OCI-M2 (cell line): ENCODE data around the gene UNC5C.
"Not testable (repeated sequence)": the region's sequence is repeated elsewhere in the genome, so short reads cannot be mapped to it uniquely, and the experiment has no call there.

Experiments used
- DNase-seq: peaks from one replicate; lab custom pipeline; 2025; ENCODE audit not compliant: unreplicated experiment; lab: John Stamatoyannopoulos, UW

The UNC5C gene

DNA sequence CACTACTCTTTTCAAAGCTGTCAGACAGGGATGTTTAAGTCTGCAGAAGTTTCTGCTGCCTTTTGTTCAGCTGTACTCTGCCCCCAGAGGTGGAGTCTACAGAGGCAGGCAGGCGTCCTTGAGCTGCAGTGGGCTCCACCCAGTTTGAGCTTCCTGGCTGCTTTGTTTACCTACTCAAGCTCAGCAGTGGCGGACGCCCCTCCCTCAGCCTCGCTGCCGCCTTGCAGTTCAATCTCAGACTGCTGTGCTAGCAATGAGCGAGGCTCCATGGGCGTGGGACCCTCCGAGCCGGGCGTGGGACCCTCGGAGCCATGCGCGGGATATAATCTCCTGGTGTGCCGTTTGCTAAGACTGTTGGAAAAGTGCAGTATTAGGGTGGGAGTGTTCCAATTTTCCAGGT, 409.3 kb downstream of the UNC5C start:
- DNase-seq, result not testable (repeated sequence)

DNA sequence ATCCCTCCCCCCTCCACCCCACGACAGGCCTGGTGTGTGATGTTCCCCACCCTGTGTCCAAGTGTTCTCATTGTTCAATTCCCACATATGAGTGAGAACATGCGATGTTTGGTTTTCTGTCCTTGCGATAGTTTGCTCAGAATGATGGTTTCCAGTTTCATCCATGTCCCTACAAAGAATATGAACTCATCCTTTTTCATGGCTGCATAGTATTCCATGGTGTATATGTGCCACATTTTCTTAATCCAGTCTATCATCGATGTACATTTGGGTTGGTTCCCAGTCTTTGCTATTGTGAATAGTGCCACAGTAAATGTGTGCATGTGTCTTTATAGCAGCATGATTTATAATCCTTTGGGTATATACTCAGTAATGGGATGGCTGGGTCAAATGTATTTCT, 414.8 kb downstream of the UNC5C start:
- not testable (repeated sequence) for DNase-seq

GRCh38 chr4:95129821-95130311, 418.9 kb downstream of the UNC5C start:
- DNase-seq, result no peak

- DNase-seq, result no peak
Measured at GRCh38 chr4:95129031-95129430, 419.7 kb downstream of the UNC5C start.

- no peak for DNase-seq
Measured at GRCh38 chr4:95124906-95125504, 423.8 kb downstream of the UNC5C start.

GRCh38 chr4:95122001-95122400, 426.8 kb downstream of the UNC5C start:
- no peak for DNase-seq

- no peak for DNase-seq
Measured at GRCh38 chr4:95120456-95120855, 428.3 kb downstream of the UNC5C start.

DNA sequence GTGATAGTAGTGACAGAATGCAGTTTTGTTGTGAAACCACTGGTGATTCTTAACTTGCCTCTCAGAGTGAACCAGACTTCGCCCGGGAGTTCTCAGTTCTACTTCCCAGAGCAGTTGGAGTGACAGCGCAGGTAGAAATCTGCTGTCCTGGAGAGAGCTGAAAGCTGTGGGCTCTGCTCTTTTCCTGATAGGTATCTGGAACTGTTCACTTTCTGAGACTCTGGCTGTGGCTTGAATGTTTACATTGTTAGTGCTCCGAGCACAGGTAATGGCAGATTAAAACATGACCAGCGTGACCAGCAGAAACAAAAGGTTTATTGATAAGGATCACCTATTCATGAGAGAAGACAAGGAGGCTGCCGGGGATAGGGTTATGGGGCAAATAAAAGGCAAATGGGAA, 430.3 kb downstream of the UNC5C start:
- no peak for DNase-seq

GRCh38 chr4:95114521-95114920, 434.3 kb downstream of the UNC5C start:
- DNase-seq, result no peak
